Measurements from ENCODE around the gene GOLGA8F.
"Not testable (repeated sequence)": the region's sequence is repeated elsewhere in the genome, so short reads cannot be mapped to it uniquely, and the experiment has no call there.

The GOLGA8F gene, protein sequence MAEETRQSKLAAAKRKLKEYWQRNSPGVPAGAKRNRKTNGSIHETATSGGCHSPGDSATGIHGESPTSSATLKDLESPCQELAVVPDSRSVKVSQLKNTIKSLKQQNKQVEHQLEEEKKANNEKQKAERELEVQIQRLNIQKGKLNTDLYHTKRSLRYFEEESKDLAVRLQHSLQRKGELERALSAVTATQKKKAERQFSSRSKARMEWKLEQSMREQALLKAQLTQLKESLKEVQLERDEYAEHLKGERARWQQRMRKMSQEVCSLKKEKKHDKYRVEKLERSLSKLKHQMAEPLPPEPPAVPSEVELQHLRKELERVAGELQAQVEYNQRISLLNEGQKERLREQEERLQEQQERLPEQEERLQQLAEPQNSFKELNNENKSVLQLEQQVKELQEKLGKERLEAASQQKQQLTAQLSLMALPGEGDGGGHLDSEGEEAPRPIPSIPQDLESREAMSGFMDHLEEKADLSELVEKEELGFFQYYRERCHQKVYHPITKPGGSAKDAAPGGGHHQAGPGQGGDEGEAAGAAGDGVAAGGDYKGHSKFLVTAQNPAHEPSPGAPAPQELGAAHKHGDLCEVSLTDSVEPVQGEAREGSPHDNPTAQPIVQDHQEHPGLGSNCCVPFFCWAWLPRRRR

DNA sequence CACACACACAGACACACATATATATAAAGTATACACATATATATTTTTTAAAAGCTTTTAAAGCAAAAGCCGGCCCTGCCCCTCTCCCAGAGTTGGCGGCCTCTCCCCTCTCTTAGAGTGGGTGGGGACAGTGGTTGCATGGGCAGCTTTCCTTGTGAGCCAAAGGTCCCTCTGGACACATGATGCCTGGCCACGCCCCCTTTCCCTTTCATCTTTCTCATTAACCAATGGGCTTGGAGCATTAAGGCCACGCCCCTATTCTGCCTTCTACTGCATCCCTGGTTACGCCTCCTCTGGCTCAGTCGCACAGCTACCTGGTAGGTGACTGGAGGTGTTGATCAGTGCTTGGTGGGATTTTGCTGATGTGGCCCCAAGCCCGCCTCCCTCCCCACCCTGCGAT is at the start of gene GOLGA8F:
Gene GOLGA8F (plus strand): TSS at position 301 of the 400 bp plus-strand sequence. CDS start 98 bp downstream, at position 399.
- not testable (repeated sequence) for DNase-seq (ENCODE audit: low read depth)

DNA sequence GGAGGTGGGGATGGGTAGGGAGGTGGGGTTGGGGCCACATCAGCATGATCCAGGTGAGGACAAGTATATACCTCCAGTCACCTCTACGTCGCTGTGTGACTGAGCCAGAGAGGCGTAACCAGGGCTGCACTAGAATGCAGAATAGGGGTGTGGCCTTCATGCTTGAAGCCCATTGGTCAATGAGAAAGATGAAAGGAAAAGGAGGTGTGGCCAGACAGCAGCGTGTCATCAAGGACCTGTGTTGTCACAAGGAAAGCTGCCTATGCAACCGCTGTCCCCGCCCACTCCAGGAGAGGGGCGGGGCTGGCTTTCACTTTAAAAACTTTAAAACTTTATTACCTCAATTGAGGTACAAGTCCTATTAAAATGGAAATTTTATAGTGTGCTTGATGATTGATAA is 20.5 kb upstream of the GOLGA8F start, which contains the start of gene GOLGA6L24:
Gene GOLGA6L24 (minus strand): TSS at position 101 of the 400 bp plus-strand sequence. CDS start 61 bp downstream, at position 40.
- not testable (repeated sequence) for DNase-seq (ENCODE audit: low read depth)

DNA sequence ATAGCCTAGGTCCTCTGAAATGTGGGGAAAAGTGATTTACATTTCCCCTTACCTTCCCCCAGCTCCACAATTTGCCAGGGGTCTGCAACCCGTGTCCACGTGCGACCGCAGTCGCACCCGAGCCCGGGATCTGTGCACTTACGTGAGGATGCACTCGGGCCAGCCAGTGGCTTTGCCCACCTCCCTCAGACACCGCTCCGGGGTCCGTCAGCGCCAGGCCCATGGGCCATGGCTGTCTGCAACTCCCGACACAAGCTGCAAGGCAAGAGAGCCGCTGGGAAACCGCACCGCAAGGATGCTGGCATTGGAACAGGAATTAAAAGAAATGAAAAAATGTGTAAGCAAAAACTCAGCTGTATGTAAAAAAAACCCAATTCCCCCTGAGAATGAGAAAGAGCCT is 13.0 kb upstream of the GOLGA8F start:
- not testable (repeated sequence) for DNase-seq (ENCODE audit: low read depth)

DNA sequence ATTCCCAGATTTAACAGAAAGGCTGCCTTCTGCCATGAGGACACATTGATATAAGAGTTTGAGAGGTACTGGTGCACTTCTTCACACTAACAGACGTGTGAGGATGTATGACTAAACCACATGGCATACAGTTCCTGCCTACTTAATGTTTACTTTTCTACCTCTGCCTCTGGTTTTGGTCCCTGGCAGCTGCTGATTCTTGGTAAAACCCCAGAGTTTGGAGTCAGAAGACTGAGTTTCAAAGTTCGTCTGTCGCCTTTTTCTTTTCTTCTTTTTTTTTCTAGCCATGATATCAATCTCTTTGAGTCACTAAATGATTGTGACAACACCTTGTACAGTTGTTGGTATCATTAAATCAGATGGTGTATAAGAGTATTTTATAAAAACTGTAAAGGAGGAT is 1.6 kb downstream of the GOLGA8F start:
- DNase-seq (ENCODE audit: low read depth): not testable (repeated sequence)

DNA sequence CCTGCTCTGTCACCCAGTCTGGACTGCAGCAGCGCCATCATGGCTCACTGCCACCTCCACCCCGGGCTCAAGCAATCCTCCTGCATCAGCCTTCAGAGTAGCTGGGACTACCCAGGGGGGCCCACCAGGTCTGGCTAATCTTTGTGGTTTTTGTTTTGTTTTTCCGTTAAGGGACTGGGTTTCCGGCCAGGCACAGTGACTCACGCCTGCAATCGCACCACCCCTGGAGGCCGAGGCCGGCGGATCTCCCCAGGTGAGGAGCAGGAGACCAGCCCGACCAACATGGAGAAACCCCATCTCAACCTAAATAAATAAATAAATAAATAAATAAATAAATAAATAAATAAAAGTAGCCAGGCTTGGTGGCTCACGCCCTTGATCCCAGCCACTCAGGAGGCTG is 17.6 kb downstream of the GOLGA8F start:
- DNase-seq (ENCODE audit: low read depth): not testable (repeated sequence)

DNA sequence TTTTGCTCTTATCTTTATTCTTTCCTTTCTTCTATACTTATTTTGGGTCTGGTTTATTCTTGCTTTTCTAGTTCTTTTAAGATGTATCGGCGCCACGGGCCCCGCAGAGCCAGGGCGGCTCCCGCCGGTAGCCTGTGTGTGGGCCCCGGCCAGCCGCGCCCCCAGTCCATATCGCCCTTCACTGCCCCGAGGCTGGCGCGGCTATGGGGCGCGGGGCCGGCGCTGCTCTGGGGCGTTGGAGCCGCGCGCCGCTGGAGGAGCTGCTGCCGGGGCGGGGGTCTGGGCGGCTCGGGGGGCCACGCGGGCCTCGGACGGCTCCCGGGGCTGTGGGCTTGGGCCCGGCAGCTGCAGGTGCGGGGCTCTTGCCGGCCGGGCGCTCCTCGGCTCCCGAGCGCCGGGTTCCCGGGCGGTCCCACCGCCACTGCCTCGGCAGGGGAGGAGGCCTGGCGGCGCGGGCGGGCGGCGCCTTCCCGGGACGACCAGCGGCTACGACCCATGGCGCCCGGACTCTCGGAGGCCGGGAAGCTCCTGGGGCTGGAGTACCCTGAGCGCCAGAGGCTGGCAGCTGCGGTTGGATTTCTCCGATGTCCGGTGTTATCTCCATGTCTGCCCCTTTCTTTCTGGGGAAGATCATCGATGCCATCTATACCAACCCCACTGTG is 24.4 kb downstream of the GOLGA8F start:
- not testable (repeated sequence) for DNase-seq (ENCODE audit: low read depth)

DNA sequence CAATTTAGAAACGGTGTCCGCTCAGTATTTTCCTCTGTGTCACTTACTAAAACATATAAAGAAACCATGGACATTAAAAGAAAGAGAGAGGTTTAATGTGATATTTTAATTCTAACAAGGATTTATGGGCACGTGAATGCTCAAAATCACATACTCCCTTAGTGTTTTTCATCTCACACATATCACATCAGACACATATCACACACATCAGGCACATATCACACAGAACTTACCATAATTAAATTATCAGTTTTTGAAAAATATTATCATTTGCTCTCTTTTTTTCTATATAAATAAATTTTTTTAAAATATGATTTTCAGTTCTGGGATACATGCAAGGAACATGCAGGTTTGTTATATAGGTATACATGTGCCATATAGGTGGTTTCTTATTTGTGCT is 42.0 kb downstream of the GOLGA8F start:
- not testable (repeated sequence) for DNase-seq (ENCODE audit: low read depth)

DNA sequence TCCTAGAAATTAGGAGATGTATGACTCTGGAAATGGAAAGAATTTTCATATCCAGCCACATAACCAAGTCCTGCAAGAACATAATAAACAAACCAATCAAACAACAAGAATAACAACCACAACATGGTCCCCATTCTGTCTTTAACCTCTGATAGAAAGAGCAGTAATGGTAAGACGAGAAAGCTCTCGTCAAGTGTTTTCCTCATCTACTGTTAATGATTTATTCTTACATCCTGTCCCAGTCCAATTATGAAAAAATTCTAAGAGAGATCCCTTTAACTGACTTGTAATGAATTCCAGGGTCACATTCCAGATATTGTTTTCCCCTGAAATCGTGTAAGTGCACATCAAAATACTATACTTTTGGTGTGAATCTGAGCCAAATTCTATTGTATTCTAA is 57.1 kb downstream of the GOLGA8F start:
- DNase-seq (ENCODE audit: low read depth): not testable (repeated sequence)

Data from fibroblast of gingiva (primary cell).